ENCODE measurements around the gene CTF1. TPM values are rescaled to one million over a fixed set of nuclear protein-coding genes. Genes with fewer than 3 reads are reported as not detected.

The CTF1 gene
- total RNA-seq, 1 donor, result 3.3 TPM

DNA sequence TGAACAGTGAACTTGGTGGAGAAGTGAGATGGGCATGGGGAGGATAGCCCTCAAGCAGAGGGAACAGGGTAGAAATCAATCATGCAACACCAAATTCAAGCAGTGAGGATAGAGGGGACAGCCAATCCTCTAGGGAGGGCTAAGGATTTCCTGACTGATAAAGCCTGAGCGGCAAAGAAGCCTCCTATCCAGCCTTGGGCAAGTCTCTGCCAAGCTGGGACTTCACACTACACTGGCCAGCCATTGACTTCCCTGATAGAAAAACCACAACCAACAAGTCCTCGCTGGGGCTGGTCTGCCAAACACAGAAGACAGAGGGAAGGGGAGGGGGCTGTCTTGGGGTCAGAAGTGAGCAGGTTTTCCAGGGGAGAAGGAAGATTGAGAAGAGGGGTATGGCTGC is 24.5 kb downstream of the CTF1 start:
- Histone ChIP-seq H3K9me3 (ENCODE audit: low read depth, low read length) (no peaks in the 10 kb centered on the region), H4K20me1 (ENCODE audit: insufficient read depth, low read length) (peaks cover 6% of the 10 kb centered on the region), H3K27me3 (ENCODE audit: insufficient read depth, low read length) (no peaks in the 10 kb centered on the region), H3K4me1 (ENCODE audit: insufficient read depth, low read length) (peaks cover 18% of the 10 kb centered on the region), H3K36me3 (ENCODE audit: insufficient read depth, low read length) (peaks cover 3% of the 10 kb centered on the region), H3K4me2 (ENCODE audit: insufficient read depth, low read length) (no peak overlapping the region), H2AFZ (ENCODE audit: low read length) (no peak overlapping the region), H3K27ac (ENCODE audit: low read depth, low read length) (no peak overlapping the region), H3K79me2 (ENCODE audit: insufficient read depth, low read length) (peaks cover 7% of the 10 kb centered on the region), H3K4me3 (ENCODE audit: insufficient read depth, low read length) (no peak overlapping the region)
- no peak for DNase-seq (ENCODE audit: insufficient read length, low spot score, missing footprints)
- no peak for TF ChIP-seq CTCF (IDR thresholded peaks at IDR 0.05; ENCODE audit: extremely low read depth, low read depth, low read length)

DNA sequence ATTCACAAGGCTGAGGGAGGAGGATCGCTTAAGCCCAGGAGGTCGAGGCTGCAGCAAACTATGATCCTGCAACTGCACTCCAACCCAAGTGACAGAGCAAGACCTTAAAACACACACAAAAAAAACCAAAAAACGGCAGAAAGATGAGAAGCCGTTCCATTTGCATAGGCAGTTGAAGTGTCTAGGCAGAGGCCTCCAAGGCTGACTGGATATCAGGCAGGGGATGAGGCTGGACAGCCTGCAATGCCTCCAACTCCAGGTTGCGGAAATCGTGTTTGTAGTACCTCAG is 25.0 kb downstream of the CTF1 start:
- no peaks in the 10 kb centered on the region for H3K27me3 ChIP-seq (ENCODE audit: insufficient read depth, low read length)
- TF ChIP-seq CTCF (IDR thresholded peaks at IDR 0.05; ENCODE audit: extremely low read depth, low read depth, low read length), result no peak
- no peaks in the 10 kb centered on the region for H3K9me3 ChIP-seq (ENCODE audit: low read depth, low read length)
- peak overlapping the region; percentile 76 for H3K4me3 ChIP-seq (ENCODE audit: insufficient read depth, low read length)
- H3K27ac ChIP-seq (ENCODE audit: low read depth, low read length), result peak overlapping the region; percentile 71
- peaks cover 18% of the 10 kb centered on the region for H3K4me1 ChIP-seq (ENCODE audit: insufficient read depth, low read length)
- peak overlapping the region; percentile 97 for H2AFZ ChIP-seq (ENCODE audit: low read length)
- H3K4me2 ChIP-seq (ENCODE audit: insufficient read depth, low read length), result peak overlapping the region; percentile 76
- DNase-seq (ENCODE audit: insufficient read length, low spot score, missing footprints), result no peak
- peaks cover 6% of the 10 kb centered on the region for H4K20me1 ChIP-seq (ENCODE audit: insufficient read depth, low read length)
- H3K79me2 ChIP-seq (ENCODE audit: insufficient read depth, low read length), result peaks cover 7% of the 10 kb centered on the region
- H3K36me3 ChIP-seq (ENCODE audit: insufficient read depth, low read length), result peaks cover 7% of the 10 kb centered on the region

GRCh38 chr16:30921748-30922419 is 25.5 kb downstream of the CTF1 start:
- Histone ChIP-seq H3K4me2 (ENCODE audit: insufficient read depth, low read length) (peak overlapping the region; percentile 76), H3K4me1 (ENCODE audit: insufficient read depth, low read length) (peaks cover 18% of the 10 kb centered on the region), H3K27me3 (ENCODE audit: insufficient read depth, low read length) (no peaks in the 10 kb centered on the region), H3K79me2 (ENCODE audit: insufficient read depth, low read length) (peaks cover 7% of the 10 kb centered on the region), H4K20me1 (ENCODE audit: insufficient read depth, low read length) (peaks cover 9% of the 10 kb centered on the region), H3K36me3 (ENCODE audit: insufficient read depth, low read length) (peaks cover 11% of the 10 kb centered on the region), H3K9me3 (ENCODE audit: low read depth, low read length) (no peaks in the 10 kb centered on the region), H2AFZ (ENCODE audit: low read length) (peak overlapping the region; percentile 97), H3K4me3 (ENCODE audit: insufficient read depth, low read length) (peak overlapping the region; percentile 76), H3K27ac (ENCODE audit: low read depth, low read length) (peak overlapping the region; percentile 71)
- peak; percentile 96 for DNase-seq (ENCODE audit: insufficient read length, low spot score, missing footprints)
- peak; percentile 94 for TF ChIP-seq CTCF (IDR thresholded peaks at IDR 0.05; ENCODE audit: extremely low read depth, low read depth, low read length)

GRCh38 chr16:30922420-30922959 is 26.1 kb downstream of the CTF1 start:
- H3K79me2 ChIP-seq (ENCODE audit: insufficient read depth, low read length), result peaks cover 7% of the 10 kb centered on the region
- H2AFZ ChIP-seq (ENCODE audit: low read length), result peak overlapping the region; percentile 97
- H4K20me1 ChIP-seq (ENCODE audit: insufficient read depth, low read length), result peaks cover 9% of the 10 kb centered on the region
- H3K4me3 ChIP-seq (ENCODE audit: insufficient read depth, low read length), result peak overlapping the region; percentile 76
- peaks cover 18% of the 10 kb centered on the region for H3K4me1 ChIP-seq (ENCODE audit: insufficient read depth, low read length)
- H3K36me3 ChIP-seq (ENCODE audit: insufficient read depth, low read length), result peaks cover 17% of the 10 kb centered on the region
- H3K27ac ChIP-seq (ENCODE audit: low read depth, low read length), result peak overlapping the region; percentile 77
- H3K4me2 ChIP-seq (ENCODE audit: insufficient read depth, low read length), result peak overlapping the region; percentile 76
- peak; percentile 99 for DNase-seq (ENCODE audit: insufficient read length, low spot score, missing footprints)
- H3K27me3 ChIP-seq (ENCODE audit: insufficient read depth, low read length), result no peaks in the 10 kb centered on the region
- no peaks in the 10 kb centered on the region for H3K9me3 ChIP-seq (ENCODE audit: low read depth, low read length)
- TF ChIP-seq CTCF (IDR thresholded peaks at IDR 0.05; ENCODE audit: extremely low read depth, low read depth, low read length), result no peak
